GM18519 (cell line): Measurements from ENCODE around the gene FKBP8.

Source experiments
- ATAC-seq: cut with Tn5 transposase; IDR thresholded peaks from one replicate; pipeline ENCODE4 v1.9.1; 2021; ENCODE audit warnings: mild to moderate bottlenecking, moderate library complexity; ENCODE audit not compliant: unreplicated experiment, low FRiP score

The FKBP8 gene

GRCh38 chr19:18503971-18504885 is 39.1 kb downstream of the FKBP8 start:
- ATAC-seq, result no peak

GRCh38 chr19:18503337-18503970 is 39.9 kb downstream of the FKBP8 start:
- no peak for ATAC-seq

DNA sequence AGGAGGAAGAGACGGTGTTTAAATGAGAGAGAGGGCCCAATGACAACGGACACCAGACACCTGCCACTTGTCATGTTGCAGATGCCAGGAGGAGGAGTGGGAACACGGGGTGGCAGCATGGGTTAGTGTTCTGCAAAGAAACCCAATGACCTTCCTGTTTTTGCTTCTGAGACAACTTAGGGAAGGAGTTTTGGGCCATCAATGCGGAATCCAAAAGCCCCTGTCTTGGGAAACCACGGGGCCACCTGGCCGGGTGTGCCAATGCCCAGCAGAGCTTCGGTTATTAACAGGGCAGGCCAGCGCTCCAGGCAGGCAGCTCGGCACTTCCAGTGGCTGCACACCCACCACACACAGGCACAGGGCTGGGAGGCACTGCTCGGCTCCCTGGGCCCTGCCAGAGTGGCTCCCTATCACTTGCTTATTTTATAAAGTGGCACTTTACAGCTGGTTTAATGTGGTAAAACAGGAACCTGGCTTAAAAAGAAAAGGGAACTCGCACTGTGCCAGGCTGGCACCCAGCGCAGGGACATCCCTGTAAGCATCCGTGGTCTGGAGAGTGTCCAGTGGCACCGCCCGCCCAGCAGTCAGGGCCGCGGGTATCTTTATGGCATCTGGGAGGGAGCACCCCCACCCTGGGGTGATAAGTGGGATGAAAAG is 40.6 kb downstream of the FKBP8 start:
- ATAC-seq, result no peak

GRCh38 chr19:18502246-18502637 is 41.1 kb downstream of the FKBP8 start:
- ATAC-seq, result no peak

DNA sequence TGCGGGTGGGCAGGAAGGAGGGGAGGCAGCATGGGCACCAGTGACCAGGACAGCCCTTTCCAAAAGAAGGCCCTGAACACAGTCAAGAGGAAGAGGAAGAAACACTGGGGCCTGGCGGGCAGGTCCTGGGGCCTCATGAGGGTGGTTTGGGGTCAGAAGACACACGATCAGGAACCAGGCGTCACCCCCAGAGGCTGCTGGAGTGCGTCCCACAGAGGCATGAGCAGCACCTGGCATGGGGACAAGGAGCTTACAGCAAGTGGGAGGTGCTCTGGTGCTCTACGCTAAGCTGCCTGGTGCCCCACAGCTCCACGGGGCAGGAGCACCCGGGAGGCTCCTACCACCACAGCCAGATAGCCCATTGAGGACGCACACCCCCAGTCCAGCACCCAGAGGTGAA is 41.5 kb downstream of the FKBP8 start:
- ATAC-seq, result no peak

- no peak for ATAC-seq
These were observed 42.0 kb downstream of the FKBP8 start for GRCh38 chr19:18501351-18501750.

- ATAC-seq, result no peak
These were observed 42.6 kb downstream of the FKBP8 start for GRCh38 chr19:18500799-18501198.

GRCh38 chr19:18500376-18500775 is 43.0 kb downstream of the FKBP8 start:
- no peak for ATAC-seq

DNA sequence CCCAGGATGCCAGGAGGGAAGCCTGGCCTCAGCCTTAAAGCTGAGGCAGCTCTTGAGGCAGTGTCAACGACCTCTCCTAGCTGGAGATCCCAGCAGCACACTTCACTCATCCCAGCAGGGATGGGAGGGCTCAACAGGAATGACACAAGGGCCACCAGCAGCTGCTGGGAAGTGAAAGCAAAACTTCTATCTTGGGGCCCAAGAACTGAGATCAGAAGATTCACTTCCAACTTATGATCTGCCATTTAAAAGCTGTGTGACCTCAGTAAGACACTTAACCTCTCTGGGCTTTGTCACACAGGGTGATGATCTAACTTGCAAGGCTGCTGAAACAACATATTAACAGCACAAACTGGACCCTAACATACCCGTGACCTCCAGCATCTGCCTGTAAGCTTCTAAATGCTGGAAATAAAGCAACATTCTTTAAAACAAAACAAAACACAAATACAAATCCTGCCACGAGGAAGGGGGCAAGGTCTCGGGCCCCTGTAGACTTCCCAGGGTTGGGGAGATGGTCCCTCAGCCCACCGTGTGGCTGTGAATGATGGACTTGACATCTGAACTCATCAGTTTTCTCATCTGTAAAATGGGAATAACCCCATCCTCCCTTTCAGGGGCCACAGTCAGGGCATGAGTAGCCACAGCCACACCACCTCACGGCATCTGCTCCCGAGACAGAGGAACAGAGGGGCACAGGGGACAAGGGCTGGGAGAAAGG is 44.2 kb downstream of the FKBP8 start:
- ATAC-seq, result no peak

- no peak for ATAC-seq
These were observed 46.5 kb downstream of the FKBP8 start for GRCh38 chr19:18496980-18497256.

DNA sequence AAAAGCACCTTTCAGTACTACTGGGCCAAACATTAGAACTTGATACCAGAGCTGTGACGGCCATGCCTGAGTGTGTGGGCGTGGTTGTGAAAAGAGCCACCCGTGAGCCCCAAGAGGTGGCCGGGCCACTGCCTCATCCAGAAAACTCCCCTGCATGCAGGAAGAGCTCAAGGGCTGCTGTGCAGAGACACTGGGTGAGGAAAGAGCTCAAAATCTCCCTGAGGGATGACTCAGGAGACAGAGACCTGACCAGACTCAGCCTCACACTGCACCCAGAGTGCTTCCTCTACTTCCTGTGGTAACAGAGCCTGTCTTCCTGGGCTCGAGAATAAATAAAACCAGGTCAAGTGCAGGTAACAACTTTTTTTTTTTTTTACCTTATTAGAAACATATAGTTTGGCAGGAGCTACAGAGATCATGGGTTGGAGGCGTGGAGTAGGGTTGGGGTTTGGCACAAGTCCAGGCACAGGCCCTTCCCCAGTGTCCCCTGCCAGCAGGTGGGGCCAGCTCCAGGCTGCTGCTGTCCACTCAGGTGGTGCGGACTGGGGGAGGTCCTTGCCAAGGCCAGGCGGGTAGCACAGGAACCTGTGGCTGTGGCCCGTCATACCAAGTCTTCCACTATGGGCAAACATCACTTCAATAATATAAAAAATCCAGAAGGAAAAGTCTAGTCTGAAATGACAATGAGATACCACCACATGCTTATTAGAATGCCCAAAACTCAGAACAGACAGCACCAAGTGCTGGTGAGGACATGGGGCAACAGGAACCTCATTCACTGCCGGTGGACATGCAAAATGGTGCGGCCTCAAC is 47.0 kb downstream of the FKBP8 start:
- no peak for ATAC-seq

- no peak for ATAC-seq
These were observed 48.0 kb downstream of the FKBP8 start for GRCh38 chr19:18495204-18495911.

DNA sequence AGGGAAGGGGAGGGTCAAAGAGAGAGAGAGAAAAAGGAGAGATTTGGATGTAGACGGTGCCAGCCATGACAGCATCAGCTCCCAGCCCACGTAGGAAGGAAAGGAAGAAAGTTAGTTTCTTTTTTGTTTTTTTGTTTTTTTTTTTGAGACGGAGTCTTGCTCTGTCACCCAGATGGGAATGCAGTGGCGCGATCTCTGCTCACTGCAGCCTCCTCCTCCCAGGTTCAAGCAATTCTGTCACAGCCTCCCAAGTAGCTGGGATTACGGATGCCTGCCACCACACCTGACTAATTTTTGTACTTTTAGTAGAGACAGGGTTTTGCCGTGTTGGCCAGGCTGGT is 49.1 kb downstream of the FKBP8 start:
- ATAC-seq, result no peak

GRCh38 chr19:18493440-18494266 is 49.7 kb downstream of the FKBP8 start:
- no peak for ATAC-seq

DNA sequence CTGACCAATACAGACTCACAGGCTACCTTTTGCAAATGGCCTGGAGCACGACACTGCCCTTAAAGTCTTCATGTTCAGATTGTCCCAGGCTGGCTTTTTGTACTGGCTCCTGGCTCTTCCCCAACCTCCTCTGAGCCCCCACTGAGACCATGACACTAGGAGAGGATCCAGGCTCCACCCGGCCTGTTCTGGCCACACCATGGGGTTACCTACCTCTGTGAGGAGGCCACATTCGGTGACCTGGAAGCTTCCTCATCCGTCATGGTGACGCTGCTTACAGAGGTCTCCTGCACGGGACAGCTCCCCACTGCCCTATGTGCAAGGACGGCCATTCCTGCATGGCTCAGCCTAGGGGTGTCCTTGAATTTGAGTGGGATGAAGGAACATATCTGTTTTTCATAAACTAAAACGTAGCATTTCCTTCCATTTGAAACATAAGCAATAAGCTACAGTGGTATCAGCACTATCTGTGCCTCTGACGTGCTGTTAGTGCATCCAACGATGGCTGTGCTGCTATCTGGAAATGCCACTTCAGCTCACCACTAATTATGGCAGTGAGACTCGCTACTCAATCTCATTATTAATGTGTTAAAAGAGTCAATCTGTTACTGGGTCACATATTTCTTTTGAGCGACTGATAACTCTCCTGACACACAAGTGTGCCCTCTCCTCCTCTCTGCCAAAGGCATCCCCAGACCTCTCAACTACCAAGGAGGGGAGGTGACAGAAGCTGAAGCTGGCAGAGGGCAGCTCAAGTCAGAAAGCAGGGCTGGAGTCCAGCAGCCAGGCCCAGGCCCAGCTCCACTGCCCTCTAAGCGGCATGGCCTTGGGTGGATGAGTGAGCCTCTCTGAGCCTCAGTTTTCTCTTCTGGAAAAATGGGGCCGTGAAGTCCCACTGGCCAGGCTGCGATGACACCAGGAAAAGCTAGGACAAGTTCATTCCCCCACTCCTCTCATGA is 51.1 kb downstream of the FKBP8 start:
- no peak for ATAC-seq

DNA sequence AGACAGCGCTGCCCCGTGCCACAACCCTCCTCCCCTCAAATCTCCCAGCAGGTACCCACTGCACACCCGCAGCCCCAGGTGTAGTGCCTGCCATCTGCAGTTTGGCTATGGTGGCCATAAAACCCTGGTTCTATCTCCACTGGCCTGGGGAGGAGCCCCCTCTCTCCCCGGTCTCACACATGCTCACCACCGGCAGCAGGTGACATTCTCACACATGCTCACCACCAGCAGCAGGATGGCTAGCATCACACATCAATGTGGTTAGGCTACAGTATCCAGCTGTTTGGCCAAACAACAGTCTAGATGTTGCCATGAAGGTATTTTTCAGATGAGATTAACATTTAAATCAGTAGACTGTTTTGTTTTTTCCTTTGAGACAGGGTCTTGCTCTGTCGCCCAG is 52.6 kb downstream of the FKBP8 start:
- no peak for ATAC-seq

DNA sequence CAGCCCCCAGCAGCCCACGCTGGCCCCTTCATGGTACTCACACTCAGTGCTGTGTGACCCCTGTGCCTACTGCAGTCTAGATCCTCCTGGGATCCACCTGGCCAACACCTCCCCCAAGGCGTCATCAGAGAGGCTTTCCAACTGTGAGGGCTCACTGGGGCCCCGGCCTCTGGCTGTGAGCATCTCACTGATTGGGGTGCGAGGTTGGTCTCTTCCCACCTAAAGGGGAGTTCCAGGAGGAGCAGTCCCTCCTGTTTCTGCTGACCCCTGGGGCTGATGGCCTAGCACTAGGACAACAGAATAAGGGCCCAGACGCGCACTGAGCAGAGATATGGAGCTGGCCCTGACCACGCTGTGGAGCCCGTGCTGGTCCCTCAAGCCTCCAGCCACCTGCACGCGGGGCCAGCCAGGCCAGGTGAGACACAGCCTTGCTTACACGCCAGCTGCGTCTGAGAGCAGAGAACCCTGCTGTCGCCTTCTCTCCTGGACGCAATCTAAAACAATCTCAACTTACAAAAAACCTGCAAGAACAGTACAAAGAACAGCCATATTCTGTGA is 53.7 kb downstream of the FKBP8 start:
- no peak for ATAC-seq
